HG02943 (cell line): ENCODE measurements around the gene SLC39A6.
"Not testable (repeated sequence)": the region's sequence is repeated elsewhere in the genome, so short reads cannot be mapped to it uniquely, and the experiment has no call there.

Experiments
- ATAC-seq: cut with Tn5 transposase; IDR thresholded peaks from one replicate; pipeline ENCODE4 v1.9.1; 2021; ENCODE audit warnings: mild to moderate bottlenecking, low read depth, moderate library complexity; ENCODE audit not compliant: unreplicated experiment

Gene SLC39A6

GRCh38 chr18:36066001-36066400 is 63.1 kb downstream of the SLC39A6 start:
- ATAC-seq, result no peak

GRCh38 chr18:36064809-36065079 is 64.4 kb downstream of the SLC39A6 start:
- not testable (repeated sequence) for ATAC-seq

DNA sequence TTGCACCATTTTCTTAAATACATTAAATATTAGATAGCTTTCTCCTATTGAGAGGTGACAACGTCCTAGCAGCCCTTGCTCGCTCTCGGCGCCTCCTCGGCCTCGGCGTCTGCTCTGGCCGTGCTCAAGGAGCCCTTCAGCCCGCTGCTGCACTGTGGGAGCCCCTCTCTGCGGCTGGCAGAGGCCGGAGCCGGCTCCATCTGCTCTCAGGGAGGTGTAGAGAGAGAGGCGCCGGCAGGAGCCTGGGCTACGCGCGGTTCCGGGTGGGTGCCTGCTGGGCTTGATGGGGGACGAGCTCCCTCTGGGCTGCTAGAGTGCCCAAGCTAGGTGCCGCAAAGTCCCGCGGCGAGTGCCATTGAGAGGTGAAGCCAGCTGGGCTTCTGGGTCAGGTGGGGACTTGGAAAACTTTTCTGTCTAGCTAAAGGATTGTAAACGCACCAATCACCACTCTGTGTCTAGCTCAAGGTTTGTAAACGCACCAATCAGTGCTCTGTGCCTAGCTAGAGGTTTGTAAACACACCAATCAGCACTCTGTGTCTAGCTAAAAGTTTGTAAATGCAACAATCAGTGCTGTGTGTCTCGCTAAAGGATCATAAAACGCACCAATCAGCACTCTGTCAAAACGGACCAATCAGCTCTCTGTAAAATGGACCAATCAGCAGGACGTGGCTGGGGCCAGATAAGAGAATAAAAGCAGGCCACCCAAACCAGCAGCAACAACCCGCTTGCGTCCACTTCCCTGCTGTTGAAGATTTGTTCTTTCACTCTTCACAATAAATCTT is 64.9 kb downstream of the SLC39A6 start:
- no peak for ATAC-seq

GRCh38 chr18:36058674-36059073 is 70.5 kb downstream of the SLC39A6 start:
- ATAC-seq, result no peak
